Naive thymus-derived CD4-positive, alpha-beta T cell (primary cell): ENCODE measurements around the gene ADCY4. TPM values are rescaled to one million over a fixed set of nuclear protein-coding genes. Genes with fewer than 3 reads are reported as not detected.

Experiments
- ATAC-seq: fragments of 150-1000 bp; cut with Tn5 transposase; 2 replicates; pipeline ENCODE4 v1.10.0; 2021; ENCODE audit warnings: mild to moderate bottlenecking, moderate library complexity
- CTCF ChIA-PET: fragments of 350-600 bp; sonication (Branson Sonifier 250); formaldehyde crosslinking; loops from one replicate; lab custom pipeline; 2021; ENCODE audit warnings: antibody characterized with exemption; lab: Charles Lee
- POLR2A ChIA-PET: fragments of 350-600 bp; sonication (Branson Sonifier 250); formaldehyde crosslinking; loops from one replicate; lab custom pipeline; 2021; ENCODE audit warnings: antibody characterized with exemption, inconsistent platforms; lab: Charles Lee
- DNase-seq, 9 donors: peaks; one replicate each; pipeline versions ENCODE4 v3.0.0 to v3.0.0-alpha.2; 2020 to 2022; ENCODE audit warnings: mixed read lengths in 1 of 9
- H3K27ac ChIP-seq: one replicate; pipeline ENCODE4 v1.7.0; 2013; ENCODE audit warnings: mild to moderate bottlenecking, low read depth, low read length, moderate library complexity
- H3K27me3 ChIP-seq, 2 donors: one replicate each; pipeline ENCODE4 v1.7.0; 2013; ENCODE audit warnings: low read length in 2 of 2, mild to moderate bottlenecking in 2 of 2, moderate library complexity in 2 of 2; ENCODE audit not compliant: control insufficient read depth in 2 of 2, insufficient read depth in 2 of 2
- H3K36me3 ChIP-seq, 3 experiments: 1 replicate in 2 of 3; 2 replicates in 1 of 3; pipeline ENCODE4 v1.7.0; 2013; ENCODE audit warnings: low read length in 3 of 3, mild to moderate bottlenecking in 3 of 3, moderate library complexity in 1 of 3; ENCODE audit not compliant: insufficient read depth in 3 of 3, control insufficient read depth in 2 of 3
- H3K4me1 ChIP-seq, 2 donors: one replicate each; pipeline ENCODE4 v1.7.0; 2013; ENCODE audit warnings: low read length in 2 of 2, mild to moderate bottlenecking in 2 of 2, moderate library complexity in 1 of 2; ENCODE audit not compliant: control insufficient read depth in 2 of 2, insufficient read depth in 2 of 2
- H3K4me3 ChIP-seq: 2 replicates; pipeline ENCODE4 v1.7.0; 2013; ENCODE audit warnings: mild to moderate bottlenecking, low read length
- H3K9me3 ChIP-seq, 3 experiments: 1 replicate in 2 of 3; 2 replicates in 1 of 3; pipeline ENCODE4 v1.7.0; 2013; ENCODE audit warnings: low read length in 3 of 3; ENCODE audit not compliant: control insufficient read depth in 2 of 3
- H3K27ac Mint-ChIP-seq, 9 donors: one replicate each; pipeline ENCODE4 v1.8.0; 2020 to 2022; ENCODE audit warnings: mixed read lengths in 9 of 9, mild to moderate bottlenecking in 8 of 9, moderate library complexity in 5 of 9, inconsistent platforms in 2 of 9
- H3K27me3 Mint-ChIP-seq, 5 donors: one replicate each; pipeline ENCODE4 v1.8.0; 2021 to 2022; ENCODE audit warnings: mixed read lengths in 5 of 5, mild to moderate bottlenecking in 1 of 5
- H3K36me3 Mint-ChIP-seq, 5 donors: one replicate each; pipeline ENCODE4 v1.8.0; 2020 to 2022; ENCODE audit warnings: mixed read lengths in 5 of 5, mild to moderate bottlenecking in 3 of 5, inconsistent platforms in 1 of 5
- H3K4me1 Mint-ChIP-seq, 7 donors: one replicate each; pipeline ENCODE4 v1.8.0; 2020 to 2022; ENCODE audit warnings: mixed read lengths in 7 of 7, mild to moderate bottlenecking in 3 of 7, inconsistent platforms in 1 of 7
- H3K4me3 Mint-ChIP-seq, 10 donors: one replicate each; pipeline ENCODE4 v1.8.0; 2020 to 2022; ENCODE audit warnings: mild to moderate bottlenecking in 10 of 10, mixed read lengths in 10 of 10, moderate library complexity in 6 of 10, inconsistent platforms in 2 of 10
- H3K9me3 Mint-ChIP-seq, 11 donors: one replicate each; pipeline ENCODE4 v1.8.0; 2020 to 2022; ENCODE audit warnings: mixed read lengths in 11 of 11, mild to moderate bottlenecking in 4 of 11, inconsistent platforms in 1 of 11, moderate library complexity in 1 of 11
- intact Hi-C, 2 donors: fragments of 100-400 bp; cut with micrococcal nuclease; formaldehyde crosslinking; loops; one replicate each; pipeline ENCODE4 v1.15.1; 2023
- polyA plus RNA-seq, 2 donors: library from polyadenylated mRNA; unstranded; fragments of 300-500 nt; fragmentation: Illumina TruSeq; gene quantifications; one replicate each; pipeline ENCODE4 v1.2.3, GENCODE V29; 2021
- total RNA-seq, 6 experiments: library from RNA in 5 of 6; stranded (reverse) in 5 of 6; gene quantifications; 1 replicate in 5 of 6; 2 replicates in 1 of 6; pipeline ENCODE4 v1.2.3 and lab custom pipeline; 2021 to 2026

The ADCY4 gene
- total and polyA plus RNA-seq, 7 experiments from 2014 or later, result 0.25 to 10.2 (median 5.6) TPM; not detected in 1

- H3K9me3 ChIP-seq, result no peaks in the 10 kb centered on the region
- Mint-ChIP-seq H3K27ac (peak overlapping the region; percentile 73 to 95 (median 90)), H3K9me3 (peaks cover 0 to 6% (median 0%) of the 10 kb centered on the region in 11 donors), H3K4me3 (peak overlapping the region in 7 of 10 donors; percentile 5 to 89 (median 54)), H3K27me3 (no peaks in the 10 kb centered on the region), H3K36me3 (peaks cover 0 to 26% (median 13%) of the 10 kb centered on the region in 5 donors), H3K4me1 (peaks cover 24 to 61% (median 48%) of the 10 kb centered on the region in 7 donors)
- ChIA-PET CTCF (interaction anchor here (0.7 to 9.4 kb wide), 16 partner anchors 12 to 664 kb away, joined by 3 to 140 read pairs (median 4); partner anchors contain the start of genes CIDEB, LTB4R, LTB4R2 and RABGGTA), POLR2A (interaction anchor here (1.0 to 8.7 kb wide), 7 partner anchors 15 to 134 kb away, joined by 3 to 125 read pairs (median 12); partner anchors contain the start of genes CBLN3, CIDEB, KHNYN and LTB4R)
- H3K27ac ChIP-seq, result peak overlapping the region; percentile 62
- DNase-seq (peak; percentile 38 to 79 (median 69)), ATAC-seq (peak; percentile 79)
- no peak overlapping the region for H3K4me3 ChIP-seq
- peaks cover 11 to 34% (median 14%) of the 10 kb centered on the region in 3 experiments for H3K36me3 ChIP-seq
- intact Hi-C loops, result loop anchor here (1.0 to 5.0 kb wide), 8 partner anchors 12 to 284 kb away; partner anchors contain the start of gene MDP1 (in 2 of the 2)
- H3K27me3 ChIP-seq, result no peaks in the 10 kb centered on the region
- H3K4me1 ChIP-seq, result peaks cover 19 to 39% of the 10 kb centered on the region in 2 donors
Observed at GRCh38 chr14:24296341-24297157, 38.3 kb downstream of the ADCY4 start.

GRCh38 chr14:24293525-24293924 is 41.3 kb downstream of the ADCY4 start:
- Mint-ChIP-seq H3K27me3 (no peaks in the 10 kb centered on the region), H3K36me3 (peaks cover 0 to 40% (median 23%) of the 10 kb centered on the region in 5 donors), H3K27ac (no peak overlapping the region), H3K9me3 (peaks cover 0 to 2% (median 0%) of the 10 kb centered on the region in 11 donors), H3K4me3 (no peak overlapping the region), H3K4me1 (peaks cover 22 to 39% (median 26%) of the 10 kb centered on the region in 7 donors)
- Histone ChIP-seq H3K9me3 (no peaks in the 10 kb centered on the region), H3K36me3 (peaks cover 13 to 49% (median 14%) of the 10 kb centered on the region in 3 experiments), H3K27me3 (no peaks in the 10 kb centered on the region), H3K27ac (no peak overlapping the region), H3K4me1 (peaks cover 2 to 17% of the 10 kb centered on the region in 2 donors), H3K4me3 (no peak overlapping the region)
- intact Hi-C loops, result no loop called here
- ChIA-PET POLR2A (interaction anchor here (1.4 to 4.2 kb wide), 2 partner anchors 18 to 51 kb away, joined by 5 to 21 read pairs; partner anchors contain the start of genes LTB4R and TINF2), CTCF (interaction anchor here (1.5 to 1.8 kb wide), 2 partner anchors 13 to 50 kb away, joined by 5 to 13 read pairs; partner anchors contain the start of gene TINF2)
- no peak for DNase-seq
- ATAC-seq, result no peak

DNA sequence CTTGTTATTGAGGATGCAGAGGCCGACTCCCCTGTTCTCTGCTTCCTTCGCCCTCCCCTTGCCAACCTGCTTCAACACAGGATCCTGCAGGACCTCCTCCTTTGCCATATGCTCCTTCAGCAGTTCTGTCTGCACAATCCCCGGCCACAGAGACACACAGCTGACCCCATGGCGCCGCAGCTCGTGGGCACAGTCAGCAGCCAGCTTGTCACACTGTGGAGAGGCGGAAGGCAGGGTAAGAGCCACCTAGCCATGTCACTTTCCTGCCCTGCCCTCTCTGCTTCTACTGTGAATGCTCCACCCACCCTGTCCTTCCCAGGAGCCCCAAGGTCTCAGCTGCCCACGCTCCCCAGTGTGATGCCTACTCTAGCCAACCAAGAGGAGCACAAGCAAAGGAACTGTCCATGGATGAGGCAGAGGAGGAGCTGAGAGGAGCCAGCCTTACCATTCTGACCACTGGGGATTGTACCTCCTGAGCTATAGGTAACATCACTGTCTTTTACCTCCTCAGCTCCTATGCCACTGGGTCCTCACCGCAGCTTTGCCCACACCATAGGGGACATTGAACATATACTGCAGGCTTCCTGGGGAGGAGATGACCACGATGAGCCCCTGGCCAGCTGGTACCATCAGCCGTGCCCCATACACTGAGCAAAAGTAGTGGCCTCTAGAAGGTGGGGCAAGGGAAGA is 42.6 kb downstream of the ADCY4 start:
- Mint-ChIP-seq H3K27ac (peak overlapping the region in 1 of 9 donors; percentile 82), H3K9me3 (peaks cover 0 to 2% (median 0%) of the 10 kb centered on the region in 11 donors)

GRCh38 chr14:24291446-24292117 is 43.3 kb downstream of the ADCY4 start:
- H3K4me3 ChIP-seq, result no peak overlapping the region
- Mint-ChIP-seq H3K36me3 (peaks cover 0 to 40% (median 23%) of the 10 kb centered on the region in 5 donors), H3K4me1 (peaks cover 7 to 27% (median 11%) of the 10 kb centered on the region in 7 donors), H3K27ac (no peak overlapping the region), H3K27me3 (no peaks in the 10 kb centered on the region), H3K9me3 (peaks cover 0 to 2% (median 0%) of the 10 kb centered on the region in 11 donors), H3K4me3 (no peak overlapping the region)
- POLR2A ChIA-PET, result interaction anchor here (0.6 to 4.2 kb wide), 4 partner anchors 8 to 258 kb away, joined by 3 to 21 read pairs (median 6); partner anchors contain the start of genes DHRS1, NOP9 and TINF2
- intact Hi-C loops, result no loop called here
- H3K36me3 ChIP-seq, result peaks cover 13 to 49% (median 14%) of the 10 kb centered on the region in 3 experiments
- ATAC-seq (no peak), DNase-seq (no peak)
- H3K27ac ChIP-seq, result no peak overlapping the region
- H3K27me3 ChIP-seq, result no peaks in the 10 kb centered on the region
- CTCF ChIA-PET, result interaction anchor here (0.6 to 2.1 kb wide), 3 partner anchors 48 to 244 kb away, joined by 3 to 13 read pairs (median 8); partner anchors contain the start of gene TINF2
- H3K9me3 ChIP-seq, result no peaks in the 10 kb centered on the region
- H3K4me1 ChIP-seq, result peaks cover 0 to under 1% of the 10 kb centered on the region in 2 donors

More for the DNA sequence above, 42.6 kb downstream of the ADCY4 start:
- Histone ChIP-seq H3K27ac (no peak overlapping the region), H3K27me3 (no peaks in the 10 kb centered on the region), H3K9me3 (no peaks in the 10 kb centered on the region), H3K4me1 (peaks cover 0 to 8% of the 10 kb centered on the region in 2 donors), H3K4me3 (no peak overlapping the region), H3K36me3 (peaks cover 13 to 49% (median 14%) of the 10 kb centered on the region in 3 experiments)
- no peak for ATAC-seq
- Mint-ChIP-seq H3K4me1 (peaks cover 13 to 34% (median 18%) of the 10 kb centered on the region in 7 donors), H3K36me3 (peaks cover 0 to 40% (median 23%) of the 10 kb centered on the region in 5 donors), H3K4me3 (no peak overlapping the region), H3K27me3 (no peaks in the 10 kb centered on the region)
- CTCF ChIA-PET, result interaction anchor here (0.6 to 1.8 kb wide), 4 partner anchors 15 to 245 kb away, joined by 3 to 13 read pairs (median 4); partner anchors contain the start of gene TINF2
- no peak for DNase-seq
- intact Hi-C loops, result no loop called here
- POLR2A ChIA-PET, result interaction anchor here (0.6 to 4.2 kb wide), 5 partner anchors 11 to 824 kb away, joined by 3 to 21 read pairs (median 5); partner anchors contain the start of genes LTB4R and TINF2

GRCh38 chr14:24290746-24291145 is 44.1 kb downstream of the ADCY4 start:
- Histone ChIP-seq H3K4me1 (no peaks in the 10 kb centered on the region), H3K27ac (no peak overlapping the region), H3K4me3 (no peak overlapping the region), H3K9me3 (no peaks in the 10 kb centered on the region), H3K27me3 (no peaks in the 10 kb centered on the region), H3K36me3 (peaks cover 9 to 42% (median 9%) of the 10 kb centered on the region in 3 experiments)
- H3K27ac Mint-ChIP-seq, result peak overlapping the region in 3 of 9 donors; percentile 4 to 59 (median 33)
- intact Hi-C loops, result no loop called here
- DNase-seq (no peak), ATAC-seq (no peak)
- H3K4me1 Mint-ChIP-seq, result peaks cover under 1 to 19% (median 5%) of the 10 kb centered on the region in 7 donors
- no peak overlapping the region for H3K4me3 Mint-ChIP-seq
- ChIA-PET POLR2A (interaction anchor here (0.7 to 4.2 kb wide), 7 partner anchors 9 to 105 kb away, joined by 3 to 21 read pairs (median 4); partner anchors contain the start of genes DHRS1, NOP9, RABGGTA and TINF2), CTCF (interaction anchor here (1.1 to 2.1 kb wide), 3 partner anchors 17 to 47 kb away, joined by 3 to 8 read pairs (median 7); partner anchors contain the start of genes CIDEB and TINF2)
- H3K36me3 Mint-ChIP-seq, result peaks cover 0 to 35% (median 17%) of the 10 kb centered on the region in 5 donors
- H3K27me3 Mint-ChIP-seq, result peaks cover 0 to 2% (median 0%) of the 10 kb centered on the region in 5 donors
- H3K9me3 Mint-ChIP-seq, result peaks cover 0 to 2% (median 0%) of the 10 kb centered on the region in 11 donors
